HG03520 (cell line): ENCODE measurements around the gene TNFSF8.

Experiments used
- ATAC-seq: cut with Tn5 transposase; IDR thresholded peaks from one replicate; pipeline ENCODE4 v1.9.1; 2021; ENCODE audit warnings: mild to moderate bottlenecking, moderate library complexity; ENCODE audit not compliant: unreplicated experiment

The TNFSF8 gene

GRCh38 chr9:114937516-114937915 lies 7.1 kb upstream of the TNFSF8 start:
- ATAC-seq, result no peak

GRCh38 chr9:114936581-114936980 lies 6.2 kb upstream of the TNFSF8 start:
- no peak for ATAC-seq

- ATAC-seq, result no peak
Observed at GRCh38 chr9:114935119-114935518, 4.7 kb upstream of the TNFSF8 start.

- ATAC-seq, result no peak
Observed at GRCh38 chr9:114932502-114932901, 2.1 kb upstream of the TNFSF8 start.

- no peak for ATAC-seq
Observed at GRCh38 chr9:114931407-114931806, 1.0 kb upstream of the TNFSF8 start.

- ATAC-seq, result no peak
Observed at GRCh38 chr9:114929201-114929600, 1.2 kb downstream of the TNFSF8 start.

- ATAC-seq, result no peak
Observed at GRCh38 chr9:114928671-114929070, 1.7 kb downstream of the TNFSF8 start.

GRCh38 chr9:114928136-114928535 lies 2.3 kb downstream of the TNFSF8 start:
- no peak for ATAC-seq

GRCh38 chr9:114925672-114926071 lies 4.7 kb downstream of the TNFSF8 start:
- ATAC-seq, result no peak

- ATAC-seq, result no peak
Observed at GRCh38 chr9:114925039-114925438, 5.4 kb downstream of the TNFSF8 start.

GRCh38 chr9:114924327-114924726 lies 6.1 kb downstream of the TNFSF8 start:
- no peak for ATAC-seq

- ATAC-seq, result no peak
Observed at GRCh38 chr9:114923918-114924317, 6.5 kb downstream of the TNFSF8 start.

- no peak for ATAC-seq
Observed at GRCh38 chr9:114921171-114921570, 9.2 kb downstream of the TNFSF8 start.

- ATAC-seq, result no peak
Observed at GRCh38 chr9:114919611-114920010, 10.8 kb downstream of the TNFSF8 start.

GRCh38 chr9:114916481-114916880 lies 13.9 kb downstream of the TNFSF8 start:
- no peak for ATAC-seq

- ATAC-seq, result no peak
Observed at GRCh38 chr9:114914139-114914538, 16.3 kb downstream of the TNFSF8 start.

GRCh38 chr9:114913656-114914055 lies 16.7 kb downstream of the TNFSF8 start:
- no peak for ATAC-seq

GRCh38 chr9:114913217-114913616 lies 17.2 kb downstream of the TNFSF8 start:
- no peak for ATAC-seq

- no peak for ATAC-seq
Observed at GRCh38 chr9:114911167-114911821, 19.1 kb downstream of the TNFSF8 start.

GRCh38 chr9:114910541-114910940 lies 19.9 kb downstream of the TNFSF8 start:
- ATAC-seq, result no peak

GRCh38 chr9:114909661-114910060 lies 20.7 kb downstream of the TNFSF8 start:
- ATAC-seq, result no peak

- no peak for ATAC-seq
Observed at GRCh38 chr9:114908805-114909448, 21.5 kb downstream of the TNFSF8 start.
